NOMO-1 (cell line): ENCODE measurements around the gene ZFC3H1.
A peak's percentile ranks its signal among the peaks of the same experiment; 100 is the strongest.
"Not testable (repeated sequence)": the region's sequence is repeated elsewhere in the genome, so short reads cannot be mapped to it uniquely, and the experiment has no call there.

Experiments
- DNase-seq, 2 experiments: peaks; one replicate each; lab custom pipeline; 2025; ENCODE audit not compliant: unreplicated experiment in 2 of 2; lab: John Stamatoyannopoulos, UW

ZFC3H1 gene, protein sequence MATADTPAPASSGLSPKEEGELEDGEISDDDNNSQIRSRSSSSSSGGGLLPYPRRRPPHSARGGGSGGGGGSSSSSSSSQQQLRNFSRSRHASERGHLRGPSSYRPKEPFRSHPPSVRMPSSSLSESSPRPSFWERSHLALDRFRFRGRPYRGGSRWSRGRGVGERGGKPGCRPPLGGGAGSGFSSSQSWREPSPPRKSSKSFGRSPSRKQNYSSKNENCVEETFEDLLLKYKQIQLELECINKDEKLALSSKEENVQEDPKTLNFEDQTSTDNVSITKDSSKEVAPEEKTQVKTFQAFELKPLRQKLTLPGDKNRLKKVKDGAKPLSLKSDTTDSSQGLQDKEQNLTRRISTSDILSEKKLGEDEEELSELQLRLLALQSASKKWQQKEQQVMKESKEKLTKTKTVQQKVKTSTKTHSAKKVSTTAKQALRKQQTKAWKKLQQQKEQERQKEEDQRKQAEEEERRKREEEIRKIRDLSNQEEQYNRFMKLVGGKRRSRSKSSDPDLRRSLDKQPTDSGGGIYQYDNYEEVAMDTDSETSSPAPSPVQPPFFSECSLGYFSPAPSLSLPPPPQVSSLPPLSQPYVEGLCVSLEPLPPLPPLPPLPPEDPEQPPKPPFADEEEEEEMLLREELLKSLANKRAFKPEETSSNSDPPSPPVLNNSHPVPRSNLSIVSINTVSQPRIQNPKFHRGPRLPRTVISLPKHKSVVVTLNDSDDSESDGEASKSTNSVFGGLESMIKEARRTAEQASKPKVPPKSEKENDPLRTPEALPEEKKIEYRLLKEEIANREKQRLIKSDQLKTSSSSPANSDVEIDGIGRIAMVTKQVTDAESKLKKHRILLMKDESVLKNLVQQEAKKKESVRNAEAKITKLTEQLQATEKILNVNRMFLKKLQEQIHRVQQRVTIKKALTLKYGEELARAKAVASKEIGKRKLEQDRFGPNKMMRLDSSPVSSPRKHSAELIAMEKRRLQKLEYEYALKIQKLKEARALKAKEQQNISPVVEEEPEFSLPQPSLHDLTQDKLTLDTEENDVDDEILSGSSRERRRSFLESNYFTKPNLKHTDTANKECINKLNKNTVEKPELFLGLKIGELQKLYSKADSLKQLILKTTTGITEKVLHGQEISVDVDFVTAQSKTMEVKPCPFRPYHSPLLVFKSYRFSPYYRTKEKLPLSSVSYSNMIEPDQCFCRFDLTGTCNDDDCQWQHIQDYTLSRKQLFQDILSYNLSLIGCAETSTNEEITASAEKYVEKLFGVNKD (N-terminal part only)

DNA sequence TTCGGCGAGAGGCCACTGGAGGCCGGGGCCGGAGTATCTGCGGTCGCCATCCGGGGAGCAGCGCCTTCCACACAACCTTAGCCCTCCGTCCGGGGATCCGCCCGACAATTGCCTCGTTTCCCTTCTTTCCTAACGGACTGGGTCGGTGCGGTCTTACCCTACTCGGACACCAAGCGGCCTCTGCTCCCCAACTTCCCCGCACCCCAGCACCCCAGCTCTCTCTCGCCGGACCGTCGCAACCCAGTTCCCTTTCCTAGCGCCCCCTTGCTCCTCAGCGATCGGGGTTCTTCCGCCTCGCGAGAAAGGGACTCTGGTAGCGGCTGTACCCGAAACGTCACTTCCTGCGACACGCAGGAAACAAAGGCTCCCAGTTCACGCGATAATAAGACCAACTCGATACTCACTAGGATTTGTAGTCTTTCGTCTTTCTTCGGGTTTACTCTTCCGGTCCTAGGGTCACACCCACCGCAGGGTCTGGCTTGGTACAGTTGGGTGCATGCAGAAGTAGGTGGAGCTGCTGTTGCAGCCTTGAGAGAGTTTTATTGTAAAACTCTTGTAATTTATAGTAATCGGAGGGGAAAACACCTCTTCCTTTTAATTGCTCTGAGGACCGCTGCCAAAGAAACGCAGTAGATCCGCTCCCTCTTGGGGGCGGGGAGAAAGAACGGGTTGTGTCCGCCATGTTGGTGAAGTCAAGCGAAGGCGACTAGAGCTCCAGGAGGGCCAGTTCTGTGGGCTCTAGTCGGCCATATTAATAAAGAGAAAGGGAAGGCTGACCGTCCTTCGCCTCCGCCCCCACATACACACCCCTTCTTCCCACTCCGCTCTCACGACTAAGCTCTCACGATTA, at the start of gene ZFC3H1, which contains the start of gene THAP2:
Gene ZFC3H1, minus strand, starts transcription at position 288 of the 850 bp plus-strand sequence. Its CDS starts 238 bp downstream, at position 50.
Gene THAP2, plus strand, starts transcription at position 741 of the 850 bp plus-strand sequence. CDS start 209 bp downstream, outside the sequence.
- DNase-seq = peak; percentile 98 to 100

DNA sequence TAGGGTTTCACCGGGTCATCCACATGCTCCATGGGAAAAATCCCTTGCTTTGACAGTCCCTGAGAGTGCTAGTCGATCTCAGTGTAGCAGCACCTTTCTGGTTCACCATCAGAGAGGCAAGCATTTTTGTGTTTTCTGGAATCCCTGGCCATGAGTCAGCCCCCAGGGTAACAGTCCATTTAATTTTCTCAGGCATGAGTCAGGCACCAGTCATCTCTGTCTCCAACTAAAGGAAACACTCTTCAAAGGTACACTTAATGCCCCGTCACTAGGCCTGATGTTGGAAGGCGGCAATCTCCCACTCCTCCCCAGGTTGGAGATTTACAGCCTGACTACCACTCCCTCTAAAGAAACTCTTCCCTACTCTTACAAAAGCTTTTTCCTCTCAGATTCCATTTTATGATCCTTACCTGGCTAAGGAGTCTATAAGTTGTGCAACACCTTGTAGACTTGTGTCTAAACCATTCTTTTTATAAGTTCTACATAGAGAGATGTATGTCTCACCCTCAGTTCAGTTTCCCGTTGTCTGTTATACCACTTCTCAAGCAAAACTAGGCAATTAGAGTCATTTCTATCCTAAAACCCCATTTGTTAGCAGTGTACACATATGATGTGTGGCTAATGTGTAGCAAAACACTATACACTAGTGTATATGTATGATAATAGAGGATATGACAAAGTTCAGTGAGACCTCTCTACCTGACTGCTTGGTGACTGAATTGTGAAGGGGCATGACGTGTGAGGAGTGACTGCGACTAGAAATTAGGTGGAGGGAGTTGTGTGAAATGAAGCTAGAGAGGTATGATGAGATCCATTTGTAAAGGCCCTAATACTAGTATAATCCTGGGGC, 46.9 kb upstream of the ZFC3H1 start:
- DNase-seq = no peak

DNA sequence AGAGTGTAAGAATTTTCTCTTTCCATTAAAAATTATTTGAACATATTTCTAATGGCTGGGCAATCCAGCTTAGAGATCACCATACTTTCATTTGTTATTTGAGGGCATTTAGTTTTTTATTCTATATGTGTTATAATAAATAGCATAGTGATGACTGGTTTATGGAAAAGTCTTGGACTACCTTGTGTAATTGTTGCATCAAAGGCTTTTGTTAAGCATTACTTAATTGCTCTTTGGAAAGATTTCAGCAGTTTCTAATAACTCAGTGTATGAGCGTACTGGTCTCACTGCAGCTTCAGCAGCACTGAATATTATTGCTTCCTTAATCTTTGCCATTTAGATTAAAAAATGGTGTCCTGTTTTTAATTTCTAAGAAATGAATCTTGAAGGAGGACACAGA, 45.0 kb upstream of the ZFC3H1 start:
- DNase-seq = no peak

DNA sequence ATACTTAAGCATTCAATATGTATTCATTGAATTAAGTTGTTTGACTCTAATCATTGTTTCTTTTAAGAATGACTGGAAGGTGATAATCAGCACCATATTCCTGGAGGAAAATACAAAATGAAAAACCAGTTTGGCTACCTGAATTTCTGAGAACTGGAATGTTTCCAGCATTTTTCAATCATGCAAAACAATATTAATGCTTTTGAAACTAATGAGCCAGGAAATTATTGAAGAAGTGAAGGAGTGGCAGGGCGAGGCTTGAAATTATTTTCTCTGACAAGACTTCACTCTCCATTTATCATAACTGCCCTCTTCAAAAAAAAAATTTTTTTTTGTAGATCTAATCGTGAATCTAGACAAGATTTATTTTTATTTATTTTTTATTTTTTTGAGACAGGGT, 41.3 kb upstream of the ZFC3H1 start:
- DNase-seq = no peak

DNA sequence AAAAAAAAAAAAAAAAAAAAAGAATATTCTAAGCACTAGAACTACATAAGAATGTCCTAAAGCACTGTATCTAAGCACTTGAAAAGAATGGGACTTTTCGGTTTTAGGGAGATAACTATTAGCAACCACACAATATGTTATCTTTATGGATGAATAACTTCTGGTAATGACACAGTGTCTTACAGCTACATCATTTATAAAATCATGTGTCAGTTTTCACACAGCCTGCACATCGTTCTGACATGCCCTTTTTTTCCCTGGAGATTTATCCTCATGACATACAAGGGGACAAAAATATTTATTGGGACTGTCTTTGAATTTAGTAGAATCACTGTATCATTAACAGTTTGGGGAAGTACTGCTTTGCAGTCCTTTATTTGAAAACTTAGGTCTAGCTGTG, 39.6 kb upstream of the ZFC3H1 start:
- DNase-seq = no peak

DNA sequence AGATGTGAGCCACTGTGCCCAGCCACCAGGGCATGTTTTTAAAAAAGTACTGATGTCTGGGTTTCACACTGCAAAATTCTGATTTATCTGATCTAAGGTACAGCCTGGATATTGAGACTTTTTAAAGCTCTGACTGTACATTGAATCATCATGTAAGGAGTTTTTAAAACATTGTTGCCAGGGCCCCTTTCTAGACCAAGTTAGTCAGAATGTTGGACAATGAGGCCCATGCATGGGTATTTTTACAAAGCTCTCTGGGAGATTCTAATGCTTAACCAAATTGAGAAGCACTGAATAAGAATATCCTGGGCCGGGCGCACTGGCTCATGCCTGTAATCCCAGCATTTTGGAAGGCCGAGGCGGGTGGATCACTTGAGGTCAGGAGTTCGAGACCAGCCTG, 38.9 kb upstream of the ZFC3H1 start:
- DNase-seq = no peak

DNA sequence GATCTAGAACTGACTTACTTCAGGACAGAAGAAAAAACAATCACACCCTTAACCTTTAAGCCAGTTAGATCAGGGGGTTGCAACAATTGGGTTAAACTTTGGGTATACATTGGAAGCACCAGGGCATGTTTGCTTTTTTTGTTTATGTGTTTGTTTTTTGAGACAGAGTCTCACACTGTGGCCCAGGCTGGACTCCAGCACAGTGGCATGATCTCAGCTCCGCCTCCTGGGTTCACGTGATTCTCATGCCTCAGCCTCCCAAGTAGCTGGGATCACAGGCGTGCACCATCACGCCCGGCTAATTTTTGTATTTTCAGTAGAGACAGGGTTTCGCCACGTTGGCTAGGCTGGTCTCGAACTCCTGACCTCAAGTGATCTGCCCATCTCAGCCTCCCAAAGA, 38.5 kb upstream of the ZFC3H1 start:
- not testable (repeated sequence) for DNase-seq

DNA sequence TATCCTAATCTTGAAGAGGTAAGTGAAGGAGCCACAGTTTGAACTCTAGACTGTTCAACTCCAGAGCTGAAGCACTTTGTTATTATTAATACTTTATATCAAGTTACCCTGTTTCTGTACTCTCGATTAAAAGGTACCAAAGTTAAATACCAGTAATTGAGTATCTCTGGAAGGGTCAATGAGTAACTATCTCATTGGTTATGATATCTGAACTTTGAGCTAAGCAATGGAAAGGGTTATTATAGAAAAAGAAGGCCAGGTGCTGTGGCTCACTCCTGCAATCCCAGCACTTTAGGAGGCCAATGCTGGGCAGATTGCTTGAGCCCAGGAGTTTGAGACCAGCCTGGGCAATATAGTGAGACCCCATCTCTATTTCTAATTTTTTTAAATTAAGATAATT, 32.1 kb upstream of the ZFC3H1 start:
- no peak for DNase-seq

DNA sequence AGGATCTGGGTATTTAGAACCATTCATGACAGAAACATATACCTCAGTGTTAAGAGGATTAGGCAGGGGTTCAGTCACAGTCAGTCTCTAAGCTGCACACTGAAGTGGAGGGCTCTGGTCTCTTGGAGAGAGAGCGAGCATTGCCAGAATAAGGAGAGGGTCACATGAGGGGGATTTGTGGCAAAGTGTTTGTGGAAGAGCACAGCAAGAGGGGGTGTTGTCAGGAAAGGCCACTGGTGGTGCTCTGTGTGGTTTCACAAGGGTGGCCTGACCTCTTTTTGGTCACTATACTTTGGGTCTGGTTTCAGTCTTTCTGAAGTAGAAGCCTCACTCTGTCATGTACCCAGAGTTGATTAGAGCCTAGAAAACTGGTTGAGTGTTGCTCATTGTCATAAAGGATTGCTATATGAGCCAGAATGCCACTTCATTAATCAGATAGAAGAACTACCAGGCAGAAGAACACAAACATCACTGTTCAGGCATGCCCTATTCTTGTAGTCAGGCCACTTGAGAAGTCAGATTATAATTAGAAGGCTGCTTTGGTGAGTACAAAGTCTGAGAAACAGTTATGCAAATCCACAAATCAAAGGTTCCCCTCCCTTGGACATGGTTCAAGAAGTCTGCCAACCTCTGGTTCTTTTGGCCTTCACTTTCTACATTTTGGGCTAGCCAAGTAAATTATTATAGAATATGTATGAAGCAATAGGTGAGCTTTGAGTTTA, 30.6 kb upstream of the ZFC3H1 start:
- DNase-seq = no peak

DNA sequence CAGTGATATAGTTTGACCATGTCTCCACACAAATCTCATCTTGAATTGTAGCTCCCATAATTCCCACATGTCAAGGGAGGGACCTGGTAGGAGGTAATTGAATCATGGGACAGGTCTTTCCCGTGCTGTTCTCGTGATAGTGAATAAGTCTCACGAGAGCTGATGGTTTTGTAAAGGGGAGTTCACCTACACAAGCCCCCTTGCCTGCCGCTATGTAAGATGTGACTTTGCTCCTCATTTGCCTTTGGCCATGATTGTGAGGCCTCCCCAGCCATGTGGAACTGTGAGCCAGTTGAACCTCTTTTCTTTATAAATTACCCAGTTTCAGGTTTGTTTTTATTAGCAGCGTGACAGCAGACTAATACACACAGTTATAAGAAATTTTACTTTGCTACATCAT, 30.0 kb upstream of the ZFC3H1 start:
- not testable (repeated sequence) for DNase-seq

DNA sequence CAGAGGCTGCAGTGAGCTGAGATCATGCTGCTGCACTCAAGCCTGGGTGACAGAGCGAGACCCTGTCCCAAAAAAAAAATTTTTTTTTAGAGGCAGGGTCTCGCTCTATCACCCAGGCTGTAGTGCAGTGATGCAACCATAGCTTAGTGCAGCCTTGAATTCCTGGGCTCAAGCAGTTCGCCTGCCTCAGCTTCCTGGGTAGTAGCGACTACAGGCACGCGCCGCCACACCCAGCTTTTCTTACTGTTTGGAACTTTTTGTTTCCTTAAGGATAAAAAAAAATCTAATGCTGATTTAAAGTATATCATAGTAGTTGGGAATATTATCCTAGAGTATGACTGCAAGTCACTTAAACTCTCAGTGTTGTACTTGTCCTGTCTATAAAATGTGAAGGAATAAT, 29.5 kb upstream of the ZFC3H1 start:
- DNase-seq = no peak

DNA sequence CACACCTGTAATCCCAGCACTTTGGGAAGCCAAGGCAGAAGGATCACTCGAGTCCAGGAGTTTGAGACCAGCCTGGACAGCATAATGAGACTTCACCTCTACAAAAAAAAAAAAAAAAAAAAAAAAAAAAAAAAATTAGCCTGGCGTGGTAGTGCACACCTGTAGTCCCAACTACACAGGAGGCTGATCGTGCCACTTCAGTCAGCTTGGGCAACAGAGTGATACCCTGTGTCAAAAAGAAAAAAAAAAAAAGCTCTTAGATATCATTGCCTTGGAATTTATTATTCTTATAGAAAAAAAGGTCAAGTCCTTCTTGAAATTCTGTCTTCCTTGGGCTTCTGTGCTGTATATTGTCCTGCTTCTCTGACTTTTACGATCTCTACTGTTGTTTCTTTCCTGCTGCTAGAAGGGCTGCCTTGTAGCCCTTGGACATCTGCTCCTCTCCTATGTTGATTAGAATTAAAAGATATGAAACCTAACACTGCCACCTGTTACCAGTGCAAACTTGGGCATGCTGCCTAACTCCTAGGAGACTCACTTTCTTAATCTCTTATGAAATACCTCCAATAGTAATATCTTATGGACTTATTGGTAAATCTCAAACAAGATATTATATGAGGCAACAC, 28.0 kb upstream of the ZFC3H1 start:
- DNase-seq = no peak

DNA sequence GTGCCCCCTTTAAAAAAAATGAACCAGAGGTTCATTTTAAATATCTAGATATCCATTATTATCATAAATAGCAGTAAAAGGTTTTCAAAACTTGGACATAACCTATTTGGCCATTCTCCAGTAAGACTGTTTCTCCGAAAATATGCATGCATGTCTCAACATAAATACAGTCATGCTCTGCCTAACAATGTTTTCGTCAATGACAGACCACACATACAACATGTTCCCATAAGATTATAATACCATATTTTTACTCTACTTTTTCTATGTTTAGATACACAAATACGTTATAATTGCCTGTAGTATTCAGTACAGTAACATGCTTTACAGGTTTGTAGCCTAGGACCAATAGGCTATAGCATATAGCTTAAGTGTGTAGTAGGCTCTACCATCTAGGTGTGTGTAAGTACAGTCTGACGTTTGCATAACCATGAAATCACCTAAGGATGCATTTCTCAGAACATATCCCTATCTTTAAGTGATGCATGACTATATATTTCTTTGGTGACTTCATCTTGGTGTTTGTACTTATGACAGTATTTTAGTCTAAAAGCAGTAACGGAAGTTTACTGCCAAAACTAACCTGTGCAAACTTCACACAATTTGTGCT, 25.4 kb upstream of the ZFC3H1 start:
- no peak for DNase-seq

DNA sequence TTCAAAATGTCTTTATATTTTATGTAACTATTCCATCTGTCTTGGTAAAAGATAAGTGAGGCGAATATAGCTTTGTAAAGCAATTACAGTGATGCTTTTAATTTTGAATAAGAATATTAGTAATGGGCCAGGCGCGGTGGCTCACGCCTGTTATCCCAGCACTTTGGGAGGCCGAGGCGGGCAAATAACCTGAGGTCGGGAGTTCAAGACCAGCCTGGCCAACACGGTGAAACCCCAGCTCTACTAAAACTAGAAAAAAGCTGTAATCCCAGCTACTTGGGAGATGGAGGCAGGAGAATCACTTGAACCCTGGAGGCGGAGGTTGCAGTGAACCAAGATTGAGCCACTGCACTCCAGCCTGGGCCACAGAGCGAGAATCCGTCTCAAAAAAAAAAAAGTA, 23.5 kb upstream of the ZFC3H1 start:
- DNase-seq = not testable (repeated sequence)

DNA sequence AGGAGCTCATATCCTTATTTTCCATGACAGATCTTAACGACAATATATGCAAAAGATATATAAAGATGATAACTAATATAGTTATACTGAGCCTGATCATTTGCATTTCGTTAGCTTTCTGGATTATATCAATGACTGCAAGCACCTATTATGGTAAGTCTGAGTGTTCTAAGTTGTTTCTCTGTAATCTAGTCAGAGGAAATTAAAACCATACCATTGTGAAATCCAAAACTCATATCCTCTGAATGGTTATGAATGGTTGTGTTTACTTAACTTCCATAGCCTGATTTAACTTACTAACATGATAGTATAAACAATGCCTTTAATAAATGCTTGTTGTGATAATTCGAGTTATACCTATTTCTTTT, 23.0 kb upstream of the ZFC3H1 start:
- peak in 1 of 2 experiments; percentile 66 for DNase-seq

DNA sequence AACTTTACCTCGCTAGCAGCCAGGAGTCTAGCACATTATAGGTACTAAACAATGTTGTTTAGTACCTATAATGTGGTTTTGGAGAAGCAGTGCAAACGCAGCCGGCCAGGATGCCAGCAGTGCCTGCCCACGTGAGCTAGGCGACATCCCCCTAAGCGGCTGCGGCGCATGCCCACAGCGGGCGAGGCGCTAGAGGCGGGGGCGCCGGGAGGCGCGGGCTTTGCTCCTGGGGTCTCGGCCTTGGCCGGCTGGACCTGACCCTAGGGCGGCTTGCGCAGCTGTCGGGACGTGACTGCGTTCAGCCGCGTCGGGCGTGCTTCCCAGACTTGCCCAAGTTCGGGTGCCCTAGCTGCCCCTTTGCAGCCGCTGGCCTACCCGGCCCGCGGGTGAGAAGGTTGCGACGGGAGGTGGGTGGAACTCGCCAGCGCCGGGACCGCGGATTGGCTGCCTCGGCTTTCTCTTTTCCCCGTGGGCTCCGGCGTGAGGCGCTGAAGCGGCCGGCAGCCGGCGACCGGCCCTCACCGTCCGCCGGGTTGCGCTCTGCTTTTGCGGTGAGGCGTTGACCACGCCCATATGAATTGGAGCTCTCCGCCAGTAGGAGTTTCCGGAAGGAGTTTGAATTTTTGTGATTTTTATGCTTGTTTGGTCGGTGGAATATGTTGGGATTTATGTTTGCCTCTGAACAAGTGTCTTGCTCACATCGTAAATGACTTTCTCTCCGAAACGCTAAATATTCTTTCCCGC, 22.4 kb upstream of the ZFC3H1 start, which contains the start of gene TMEM19:
Gene TMEM19, plus strand, starts transcription at position 169 of the 744 bp plus-strand sequence. CDS start 599 bp downstream, outside the sequence.
- DNase-seq = peak; percentile 91 to 94
